Measurements from ENCODE around the gene GPBAR1.
A peak's percentile ranks its signal among the peaks of the same experiment; 100 is the strongest.

Gene GPBAR1

GRCh38 chr2:218267259-218267658 lies 6.4 kb downstream of the GPBAR1 start:
- H3K4me3 Mint-ChIP-seq: peak overlapping the region; percentile 64 to 76 (median 75)
- no peak overlapping the region for H3K27ac Mint-ChIP-seq
- no peaks in the 10 kb centered on the region for H3K9me3 Mint-ChIP-seq
- TF ChIP-seq, protein P1, sequence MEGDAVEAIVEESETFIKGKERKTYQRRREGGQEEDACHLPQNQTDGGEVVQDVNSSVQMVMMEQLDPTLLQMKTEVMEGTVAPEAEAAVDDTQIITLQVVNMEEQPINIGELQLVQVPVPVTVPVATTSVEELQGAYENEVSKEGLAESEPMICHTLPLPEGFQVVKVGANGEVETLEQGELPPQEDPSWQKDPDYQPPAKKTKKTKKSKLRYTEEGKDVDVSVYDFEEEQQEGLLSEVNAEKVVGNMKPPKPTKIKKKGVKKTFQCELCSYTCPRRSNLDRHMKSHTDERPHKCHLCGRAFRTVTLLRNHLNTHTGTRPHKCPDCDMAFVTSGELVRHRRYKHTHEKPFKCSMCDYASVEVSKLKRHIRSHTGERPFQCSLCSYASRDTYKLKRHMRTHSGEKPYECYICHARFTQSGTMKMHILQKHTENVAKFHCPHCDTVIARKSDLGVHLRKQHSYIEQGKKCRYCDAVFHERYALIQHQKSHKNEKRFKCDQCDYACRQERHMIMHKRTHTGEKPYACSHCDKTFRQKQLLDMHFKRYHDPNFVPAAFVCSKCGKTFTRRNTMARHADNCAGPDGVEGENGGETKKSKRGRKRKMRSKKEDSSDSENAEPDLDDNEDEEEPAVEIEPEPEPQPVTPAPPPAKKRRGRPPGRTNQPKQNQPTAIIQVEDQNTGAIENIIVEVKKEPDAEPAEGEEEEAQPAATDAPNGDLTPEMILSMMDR (IDR thresholded peaks at IDR 0.05; ENCODE audit: unreplicated experiment in 3 of 3): no peak
- no peaks in the 10 kb centered on the region for H3K27me3 Mint-ChIP-seq (ENCODE audit: low read depth)
- H3K4me1 Mint-ChIP-seq: peaks cover 26% of the 10 kb centered on the region
- peaks cover 30% of the 10 kb centered on the region for H3K36me3 Mint-ChIP-seq (ENCODE audit: low read depth)

GRCh38 chr2:218269900-218270720 lies 9.3 kb downstream of the GPBAR1 start, which contains the start of the genes AAMP and PNKD:
Gene AAMP (minus strand): TSS chr2:218270137. CDS start chr2:218270086, 51 bp downstream.
Gene PNKD (plus strand): TSS chr2:218270519. CDS start chr2:218270536, 17 bp downstream.
- peak within 1 kb of the TSS; percentile 5 to 88 (median 78) for H3K27ac Mint-ChIP-seq
- H3K36me3 Mint-ChIP-seq (ENCODE audit: low read depth): peaks cover 38% of the 10 kb centered on the region
- no peaks in the 10 kb centered on the region for H3K9me3 Mint-ChIP-seq
- H3K27me3 Mint-ChIP-seq (ENCODE audit: low read depth): no peaks in the 10 kb centered on the region
- H3K4me3 Mint-ChIP-seq: peak within 1 kb of the TSS; percentile 88 to 90 (median 89)
- TF ChIP-seq, protein P1 (IDR thresholded peaks at IDR 0.05; ENCODE audit: unreplicated experiment in 3 of 3): no peak
- H3K4me1 Mint-ChIP-seq: peaks cover 27% of the 10 kb centered on the region

DNA sequence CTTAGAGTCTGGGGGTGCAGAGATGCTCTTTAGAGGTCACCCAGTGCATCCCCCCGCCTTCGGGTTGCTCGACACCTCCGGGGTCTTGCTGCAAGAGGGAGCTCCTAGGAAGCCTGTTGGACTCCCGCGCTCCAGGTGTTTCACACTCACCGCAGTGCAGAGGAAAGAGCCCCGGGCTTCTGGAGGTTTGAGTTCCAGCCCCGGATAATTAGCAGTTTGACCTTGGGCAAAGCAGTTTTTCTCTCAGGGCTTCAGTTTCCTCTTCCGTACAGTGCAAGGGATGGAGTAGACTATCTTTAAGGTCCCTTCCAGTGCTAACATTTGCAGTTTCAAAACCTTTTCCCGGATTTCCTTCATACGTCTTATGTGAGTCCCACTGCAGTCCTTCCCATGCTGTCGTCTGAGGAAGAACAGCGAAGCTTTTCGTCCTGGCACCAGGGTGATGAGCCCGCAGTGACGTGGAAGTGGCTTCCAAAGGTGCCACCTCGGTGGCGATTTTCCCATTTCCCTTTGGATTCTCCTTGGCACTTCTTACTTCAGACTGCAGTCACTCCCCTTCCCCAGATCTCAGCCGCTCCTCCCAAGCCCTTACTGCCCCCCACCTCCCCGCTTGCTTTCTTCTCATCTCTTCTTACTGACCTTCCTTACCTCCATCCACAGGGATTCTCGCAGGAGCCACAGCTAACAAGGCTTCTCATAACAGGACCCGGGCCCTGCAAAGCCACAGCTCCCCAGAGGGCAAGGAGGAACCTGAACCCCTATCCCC lies 10.1 kb downstream of the GPBAR1 start:
- Mint-ChIP-seq H3K27me3 (ENCODE audit: low read depth) (no peaks in the 10 kb centered on the region), H3K4me1 (peaks cover 27% of the 10 kb centered on the region), H3K9me3 (no peaks in the 10 kb centered on the region), H3K4me3 (peak overlapping the region; percentile 88 to 90 (median 89)), H3K36me3 (ENCODE audit: low read depth) (peaks cover 33% of the 10 kb centered on the region), H3K27ac (peak overlapping the region; percentile 5 to 78 (median 23))
- TF ChIP-seq, protein P1 (IDR thresholded peaks at IDR 0.05; ENCODE audit: unreplicated experiment in 3 of 3): no peak

DNA sequence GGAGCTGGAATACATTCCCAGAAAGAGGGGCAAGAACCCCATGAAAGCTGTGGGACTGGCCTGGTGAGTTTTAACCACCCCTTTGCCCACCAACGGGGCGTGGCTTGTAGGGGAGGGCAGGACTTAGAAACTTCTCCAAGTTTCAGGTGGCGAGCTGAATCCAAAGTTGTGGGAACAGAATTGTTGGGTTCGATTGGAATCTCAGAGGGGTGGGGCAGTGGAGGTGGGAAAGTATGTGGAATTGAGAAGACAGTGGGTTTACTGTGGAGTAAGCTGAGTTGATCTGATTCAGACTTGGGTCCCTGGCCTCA lies 10.6 kb downstream of the GPBAR1 start:
- H3K4me3 Mint-ChIP-seq: peak overlapping the region; percentile 88 to 90 (median 89)
- TF ChIP-seq, protein P1 (IDR thresholded peaks at IDR 0.05; ENCODE audit: unreplicated experiment in 3 of 3): no peak
- peaks cover 27% of the 10 kb centered on the region for H3K4me1 Mint-ChIP-seq
- H3K27ac Mint-ChIP-seq: peak overlapping the region in 1 of 3 experiments; percentile 23
- no peaks in the 10 kb centered on the region for H3K9me3 Mint-ChIP-seq
- peaks cover 31% of the 10 kb centered on the region for H3K36me3 Mint-ChIP-seq (ENCODE audit: low read depth)
- H3K27me3 Mint-ChIP-seq (ENCODE audit: low read depth): no peaks in the 10 kb centered on the region

DNA sequence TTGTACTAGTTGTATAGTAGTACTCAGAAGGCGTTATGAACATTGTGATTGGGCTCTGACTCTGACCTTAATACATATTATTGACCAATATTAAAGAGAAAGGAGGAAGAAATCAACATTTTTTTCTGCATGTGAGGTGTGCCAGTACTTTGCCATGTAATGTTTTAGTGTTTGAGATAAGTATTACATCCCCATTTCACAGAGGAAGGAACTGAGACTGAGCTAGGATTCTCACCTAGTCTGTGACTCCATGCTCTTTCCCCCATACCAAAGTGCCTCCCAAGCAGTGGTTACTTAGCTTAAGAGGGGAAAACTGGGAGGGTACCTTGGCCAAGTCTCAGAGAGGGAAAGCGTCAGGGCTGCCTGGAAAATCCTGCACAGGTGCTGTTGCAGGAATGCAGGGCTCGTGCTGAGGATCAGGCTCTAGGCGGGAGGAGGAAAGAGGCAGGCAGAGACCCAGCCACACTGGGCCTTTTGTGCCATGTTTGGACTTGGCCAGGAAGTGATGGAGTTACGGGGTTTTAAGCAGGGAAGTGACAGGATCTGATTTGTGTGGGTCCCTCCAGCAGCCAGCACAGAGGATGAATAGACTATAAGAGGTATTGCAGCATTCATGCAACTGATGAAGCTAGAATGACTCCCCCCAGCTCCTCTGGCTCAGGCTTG lies 11.2 kb downstream of the GPBAR1 start:
- Mint-ChIP-seq H3K27me3 (ENCODE audit: low read depth) (no peaks in the 10 kb centered on the region), H3K36me3 (ENCODE audit: low read depth) (peaks cover 31% of the 10 kb centered on the region), H3K4me3 (peak overlapping the region; percentile 88 to 90 (median 89)), H3K27ac (no peak overlapping the region), H3K9me3 (no peaks in the 10 kb centered on the region), H3K4me1 (peaks cover 27% of the 10 kb centered on the region)
- TF ChIP-seq, protein P1 (IDR thresholded peaks at IDR 0.05; ENCODE audit: unreplicated experiment in 3 of 3): no peak
